Cerebellar nuclear complex (tissue), 1 donor: ENCODE results near the gene ADSS1.
"Not testable (repeated sequence)": the region's sequence is repeated elsewhere in the genome, so short reads cannot be mapped to it uniquely, and the experiment has no call there.

Experiments used
- DNase-seq, 2 experiments: peaks; one replicate each; lab custom pipeline; 2025; lab: John Stamatoyannopoulos, UW

Gene ADSS1

DNA sequence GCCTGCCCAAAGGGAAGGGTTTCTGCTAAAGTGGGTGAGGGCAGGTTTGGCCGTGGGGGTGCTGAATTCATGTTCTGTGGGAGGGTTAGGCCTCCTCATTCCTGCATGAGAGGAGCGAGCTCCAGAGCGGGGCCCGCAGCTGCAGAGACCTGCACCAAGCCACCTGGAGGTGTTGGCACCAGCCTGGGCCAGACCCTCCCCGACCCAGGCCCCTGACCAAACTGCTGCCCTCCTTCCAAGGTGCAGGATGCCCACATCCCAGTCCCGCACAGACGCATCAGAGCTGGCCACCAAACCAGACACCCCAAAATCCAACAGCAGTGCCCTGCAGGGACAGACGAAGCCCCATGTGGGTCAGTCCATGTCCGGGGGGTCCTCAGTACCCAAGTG is 10.6 kb downstream of the ADSS1 start:
- DNase-seq, result no peak

DNA sequence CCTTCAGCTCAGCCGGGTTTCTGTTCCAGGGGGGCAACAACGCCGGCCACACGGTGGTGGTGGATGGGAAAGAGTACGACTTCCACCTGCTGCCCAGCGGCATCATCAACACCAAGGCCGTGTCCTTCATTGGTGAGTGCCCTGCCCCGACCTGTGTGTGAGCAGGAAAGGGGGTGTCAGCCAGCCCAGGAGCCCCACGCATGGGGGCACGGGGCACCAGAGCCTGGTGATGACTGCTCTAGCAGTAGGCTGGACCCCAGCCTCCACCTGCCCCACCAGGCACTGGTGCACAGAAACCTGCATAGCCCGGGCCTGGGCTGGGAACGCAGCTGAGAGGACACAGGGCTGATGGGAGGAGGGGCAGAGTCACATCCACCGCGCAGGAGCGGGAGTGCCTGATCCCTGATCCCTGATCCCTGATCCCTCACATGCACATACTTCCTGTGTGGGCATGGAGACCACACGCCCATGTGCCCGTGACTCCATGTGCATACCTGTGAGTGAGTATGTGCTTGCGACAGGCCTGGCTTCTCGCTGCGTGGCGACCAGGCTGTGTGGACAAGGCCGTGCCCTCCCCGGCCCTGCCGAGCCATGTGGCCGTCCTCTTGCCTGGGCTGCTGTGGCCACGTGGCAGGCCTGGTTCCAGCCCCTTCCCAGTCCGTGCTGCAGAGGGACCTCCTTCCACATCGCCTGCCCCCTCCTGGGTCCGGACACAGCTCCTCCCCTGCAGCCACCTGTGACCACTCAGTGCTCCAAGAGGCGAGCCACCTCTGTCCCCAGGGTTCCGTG is 11.2 kb downstream of the ADSS1 start:
- DNase-seq, result no peak

DNA sequence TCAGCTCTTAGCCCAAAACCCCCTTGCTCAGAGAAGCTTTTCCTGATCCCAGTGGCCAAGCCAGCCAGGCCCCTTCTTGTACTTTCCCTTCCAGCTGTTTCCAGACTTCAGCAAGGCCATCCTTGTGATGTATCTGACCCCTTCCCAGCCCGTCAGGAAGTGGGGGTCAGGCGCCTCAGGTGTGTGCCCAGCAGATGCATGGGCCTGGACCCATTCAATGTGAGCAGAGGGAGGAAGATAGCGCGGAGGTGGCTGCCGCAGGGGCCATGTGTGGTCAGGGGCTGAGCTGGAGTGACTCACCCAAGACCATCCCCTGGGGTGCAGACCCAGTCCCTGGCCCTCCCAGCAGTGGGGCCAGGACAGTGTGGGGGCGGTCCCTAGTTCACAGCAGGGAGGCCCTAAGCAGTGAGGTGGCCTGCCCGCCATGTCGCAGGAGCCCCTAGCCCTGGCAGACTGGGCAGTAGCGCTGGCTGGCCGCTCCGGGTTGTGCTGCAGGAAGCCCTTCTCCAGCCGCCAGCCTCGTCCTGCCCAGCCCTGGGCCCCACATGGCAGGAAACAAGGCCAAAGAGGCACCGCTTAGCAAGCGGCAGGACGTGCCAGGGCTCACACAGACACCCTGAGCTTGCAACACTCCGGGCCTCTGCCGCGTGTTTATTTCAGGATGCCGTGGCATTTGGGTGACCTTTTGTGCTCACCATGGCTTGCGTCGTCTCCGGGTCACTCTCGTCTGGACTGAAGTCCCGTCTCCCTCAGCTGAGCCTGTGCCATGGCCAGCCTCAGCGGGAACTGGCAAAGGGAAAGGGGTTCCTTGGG is 12.0 kb downstream of the ADSS1 start:
- no peak for DNase-seq

DNA sequence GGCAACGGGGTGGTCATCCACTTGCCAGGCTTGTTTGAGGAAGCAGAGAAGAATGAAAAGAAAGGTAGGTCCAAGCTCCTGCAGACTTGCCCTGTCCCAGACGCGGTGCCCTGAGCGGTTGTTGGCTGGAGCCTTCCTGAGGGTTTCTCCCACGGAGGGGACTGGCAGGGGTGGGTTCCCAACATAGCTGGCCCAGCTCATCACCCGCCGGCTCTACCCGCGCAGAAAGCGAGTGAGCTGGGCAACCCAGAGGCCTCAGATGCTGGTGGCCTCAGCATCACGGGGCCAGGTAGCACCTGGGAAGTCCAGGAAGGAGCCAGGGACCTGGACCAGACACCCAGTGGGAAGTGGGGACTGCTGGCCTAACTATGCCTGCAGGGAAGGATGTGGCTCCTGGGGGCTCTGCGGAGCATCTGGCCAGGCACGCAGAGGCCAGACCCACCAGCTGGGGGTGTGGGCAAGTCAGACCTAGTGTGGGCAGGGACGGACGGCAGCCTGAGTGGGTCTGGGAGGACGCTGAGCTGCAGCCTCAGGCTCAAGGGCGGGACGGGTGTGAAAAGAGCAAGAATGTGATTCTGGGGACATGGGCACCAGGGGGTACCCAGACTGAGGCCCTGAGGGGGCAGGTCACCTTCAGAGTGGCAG is 14.5 kb downstream of the ADSS1 start:
- DNase-seq, result no peak

DNA sequence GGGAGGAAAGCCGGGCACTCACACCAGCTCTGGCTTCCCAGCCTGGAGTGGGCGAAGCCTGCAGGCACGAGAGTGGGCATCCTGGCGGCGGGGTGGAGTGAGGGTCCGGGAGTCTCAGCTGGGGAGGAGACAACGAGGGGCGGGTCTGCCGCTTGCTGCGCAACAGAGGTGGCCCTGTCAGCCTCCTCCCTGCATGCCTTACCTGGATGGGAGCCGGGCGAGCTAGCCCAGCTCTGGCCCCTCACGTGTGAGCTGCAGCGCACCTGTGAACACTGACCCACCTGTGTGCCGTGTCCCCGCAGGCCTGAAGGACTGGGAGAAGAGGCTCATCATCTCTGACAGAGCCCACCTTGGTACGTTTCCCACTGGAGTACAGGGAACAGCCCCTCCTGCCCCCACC is 15.0 kb downstream of the ADSS1 start:
- no peak for DNase-seq

DNA sequence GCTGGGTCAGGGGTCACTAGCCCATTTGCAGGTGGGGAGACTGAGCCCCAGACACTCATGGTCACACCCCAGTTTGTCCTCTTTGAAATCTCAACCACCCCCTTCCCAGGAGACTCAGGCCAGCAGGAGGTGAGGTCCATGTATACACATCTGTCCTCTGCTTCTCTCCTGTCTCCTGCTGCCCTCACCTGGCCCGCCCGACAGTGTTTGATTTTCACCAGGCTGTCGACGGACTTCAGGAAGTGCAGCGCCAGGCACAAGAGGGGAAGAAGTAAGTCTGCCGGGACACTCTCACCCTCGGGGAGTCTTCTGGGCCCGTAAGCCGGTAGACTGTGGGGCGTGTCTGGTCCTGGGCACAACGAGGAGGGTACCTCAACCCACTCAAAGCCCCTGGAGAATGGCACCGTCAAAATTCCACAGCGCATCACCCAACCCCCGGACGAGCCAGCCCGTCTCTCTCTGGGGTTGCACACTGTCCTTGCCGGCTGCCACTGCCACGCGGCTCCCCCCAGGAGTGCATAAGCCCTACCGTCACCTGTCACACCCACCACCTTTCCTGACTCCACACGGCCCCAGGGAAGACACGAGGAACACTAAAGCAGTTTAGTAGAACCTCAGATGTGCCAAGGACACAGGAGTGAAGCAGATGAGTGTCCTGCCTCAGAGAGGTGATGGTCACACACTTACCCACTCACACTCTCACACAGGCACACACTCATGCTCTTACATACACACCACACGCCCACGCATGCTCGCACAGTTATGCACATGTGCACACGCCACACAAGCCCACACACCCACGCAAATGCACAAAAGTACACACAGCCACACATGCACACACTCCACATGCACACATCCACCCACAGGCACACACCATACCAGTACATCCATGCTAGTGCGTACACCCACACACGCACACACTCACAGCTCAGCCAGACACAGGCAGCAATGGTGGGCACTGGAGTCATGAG is 15.8 kb downstream of the ADSS1 start:
- no peak for DNase-seq

DNA sequence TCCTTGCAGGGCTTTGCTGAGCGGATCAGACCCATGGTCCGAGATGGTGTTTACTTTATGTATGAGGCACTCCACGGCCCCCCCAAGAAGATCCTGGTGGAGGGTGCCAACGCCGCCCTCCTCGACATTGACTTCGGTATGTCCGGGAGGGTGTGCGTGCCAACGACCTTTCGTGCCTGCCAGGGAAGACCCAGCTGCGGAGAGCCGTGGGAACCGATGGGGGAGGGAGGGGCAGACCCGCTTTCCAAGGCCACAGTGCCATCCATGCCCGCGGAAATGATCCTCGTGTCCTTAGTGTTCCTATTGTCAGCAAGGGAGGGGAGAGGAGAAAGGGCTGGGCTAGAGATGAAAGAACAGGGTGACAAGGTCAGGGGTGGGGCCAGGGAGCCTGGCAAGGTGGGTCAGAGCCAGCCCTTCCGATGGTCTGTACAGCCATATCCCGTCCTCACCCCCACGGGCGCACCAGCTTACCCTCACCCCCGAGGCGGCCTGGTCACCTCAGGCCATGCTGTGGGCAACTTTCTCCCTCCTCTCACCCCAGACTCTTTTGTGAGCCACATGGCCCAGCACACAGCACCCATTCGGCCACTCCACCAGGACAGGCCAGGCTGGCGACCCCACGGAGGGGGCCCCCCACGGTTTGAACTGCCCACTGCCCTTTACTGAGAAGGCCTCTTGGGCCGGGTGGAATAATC is 17.2 kb downstream of the ADSS1 start:
- no peak for DNase-seq

DNA sequence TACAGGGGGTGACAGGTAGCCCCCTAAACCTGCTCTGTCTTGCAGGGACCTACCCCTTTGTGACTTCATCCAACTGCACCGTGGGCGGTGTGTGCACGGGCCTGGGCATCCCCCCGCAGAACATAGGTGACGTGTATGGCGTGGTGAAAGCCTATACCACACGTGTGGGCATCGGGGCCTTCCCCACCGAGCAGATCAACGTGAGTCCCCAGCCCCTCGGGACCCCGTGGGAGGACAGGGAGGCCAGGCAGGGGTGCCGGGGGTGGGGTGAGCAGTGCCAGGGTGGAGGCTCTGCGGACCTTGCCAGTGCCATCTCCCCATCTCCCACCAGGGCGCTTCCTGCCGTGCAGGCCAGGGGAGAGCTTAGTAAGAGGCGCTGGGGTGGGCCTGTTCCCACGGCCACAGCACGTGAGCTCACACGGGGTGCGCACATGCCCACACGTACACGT is 17.8 kb downstream of the ADSS1 start:
- no peak for DNase-seq

DNA sequence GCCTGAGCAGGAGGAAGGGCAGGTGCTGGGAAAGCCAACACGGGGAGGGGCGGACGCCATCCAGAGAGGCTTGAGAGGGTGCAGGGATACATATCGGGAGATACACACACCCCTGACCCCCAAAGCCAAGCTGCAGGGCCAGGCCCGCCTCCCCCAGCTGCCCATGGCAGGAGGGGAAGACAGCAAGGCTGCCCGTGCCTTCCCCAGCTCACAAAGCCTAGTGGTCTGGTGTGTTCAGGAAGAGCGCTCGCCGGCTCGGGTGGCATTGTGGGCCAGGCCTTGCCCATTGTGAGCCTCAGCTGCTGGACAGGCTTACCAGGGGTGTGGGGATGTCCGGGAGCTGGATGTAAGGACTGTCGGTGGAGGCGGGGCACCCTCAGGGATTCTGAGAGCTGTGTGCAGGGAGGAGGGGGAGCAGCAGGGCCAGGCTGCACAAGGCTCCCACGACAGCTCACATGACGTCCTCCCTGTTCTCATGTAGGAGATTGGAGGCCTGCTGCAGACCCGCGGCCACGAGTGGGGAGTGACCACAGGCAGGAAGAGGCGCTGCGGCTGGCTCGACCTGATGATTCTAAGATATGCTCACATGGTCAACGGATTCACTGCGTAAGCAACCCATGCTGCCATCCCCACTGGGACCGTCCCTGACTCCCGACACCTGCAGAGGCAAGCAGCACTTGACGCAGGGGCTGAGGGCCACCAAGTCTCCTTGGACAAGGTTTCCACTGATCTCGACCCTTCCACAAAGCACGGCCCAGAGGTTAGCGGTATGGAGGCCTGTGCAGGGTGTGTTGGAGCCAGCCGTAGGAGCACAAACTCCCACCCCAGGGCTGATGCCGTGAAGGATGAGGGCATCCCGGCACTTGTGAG is 18.8 kb downstream of the ADSS1 start:
- no peak for DNase-seq

DNA sequence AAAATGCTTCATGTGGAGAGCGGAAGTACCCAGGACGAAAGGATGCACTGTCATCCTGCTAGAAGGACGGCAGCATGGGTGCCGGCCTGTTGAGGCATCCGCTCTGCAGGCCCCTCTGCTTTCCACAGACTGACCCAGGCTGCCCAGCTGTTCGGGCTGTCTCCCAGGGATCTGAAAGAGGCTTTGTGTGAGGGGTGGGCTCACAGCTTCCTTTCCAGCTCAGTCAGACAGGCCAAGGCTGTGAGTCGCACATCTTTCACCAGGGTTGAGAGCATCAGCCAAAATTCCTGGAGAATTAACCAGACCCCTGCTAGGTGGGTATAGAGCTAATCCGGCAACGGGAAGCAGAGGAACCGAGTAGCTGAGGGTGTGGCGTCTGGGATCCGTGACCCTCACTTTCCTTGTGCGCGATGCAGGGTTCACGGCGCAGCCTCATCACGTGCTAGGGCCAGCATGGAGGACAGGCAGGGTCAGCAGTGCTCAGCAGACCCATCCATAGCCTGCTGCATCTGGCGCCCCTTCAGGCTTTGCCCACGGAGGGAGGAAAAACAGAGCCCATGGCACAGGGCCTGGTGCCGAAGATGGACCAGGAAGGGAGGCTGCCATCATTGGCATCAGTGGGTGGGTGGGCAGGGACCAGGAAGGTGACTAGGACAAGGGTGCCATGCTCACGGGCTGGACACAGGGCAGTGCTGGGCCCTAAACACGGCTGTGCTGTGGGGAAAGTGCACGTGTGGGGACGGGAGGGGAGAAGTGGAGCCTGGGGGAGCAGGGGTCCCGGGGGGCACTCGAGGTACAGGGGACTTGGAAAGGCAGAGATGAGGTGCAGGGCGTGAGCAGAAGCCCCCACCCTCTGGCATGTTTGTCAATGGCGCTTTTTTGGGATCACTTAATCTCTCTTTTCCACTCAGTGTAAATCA is 19.7 kb downstream of the ADSS1 start:
- no peak for DNase-seq

DNA sequence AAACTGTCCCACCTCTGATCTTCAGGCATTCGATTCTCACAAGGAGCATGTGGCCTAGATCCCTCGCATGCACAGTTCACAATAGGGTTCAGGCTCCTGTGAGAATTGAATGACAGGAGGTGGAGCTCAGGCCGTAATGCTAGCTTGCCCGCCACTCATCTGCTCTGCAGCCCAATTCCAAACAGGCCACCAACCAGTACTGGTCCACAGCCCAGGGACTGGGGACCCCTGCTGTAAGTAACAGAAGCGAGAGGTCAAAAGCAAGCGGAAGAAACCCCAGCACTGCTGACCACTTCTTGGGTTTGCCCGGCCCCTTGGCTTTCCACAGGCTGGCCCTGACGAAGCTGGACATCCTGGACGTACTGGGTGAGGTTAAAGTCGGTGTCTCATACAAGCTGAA is 20.5 kb downstream of the ADSS1 start:
- DNase-seq, result no peak

DNA sequence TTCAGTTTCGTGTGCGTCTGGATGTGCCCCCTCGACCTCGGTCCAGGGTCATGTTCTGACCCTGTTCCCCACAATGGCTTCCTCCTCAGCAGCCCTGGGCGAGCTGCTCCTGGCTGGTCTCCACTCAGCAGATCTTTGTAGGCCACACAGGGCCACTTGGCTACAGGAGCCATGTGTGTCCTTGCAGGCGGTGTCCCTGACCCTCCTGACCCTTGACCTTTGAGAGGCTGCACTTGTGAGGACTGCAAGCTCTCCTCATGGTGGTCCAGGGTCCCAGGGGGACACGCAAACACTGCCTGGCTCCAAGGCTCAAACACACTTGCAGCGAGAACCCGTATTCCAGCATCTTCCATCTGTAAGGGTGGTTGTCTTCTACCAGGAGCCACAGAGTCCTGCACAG is 21.4 kb downstream of the ADSS1 start:
- no peak for DNase-seq

DNA sequence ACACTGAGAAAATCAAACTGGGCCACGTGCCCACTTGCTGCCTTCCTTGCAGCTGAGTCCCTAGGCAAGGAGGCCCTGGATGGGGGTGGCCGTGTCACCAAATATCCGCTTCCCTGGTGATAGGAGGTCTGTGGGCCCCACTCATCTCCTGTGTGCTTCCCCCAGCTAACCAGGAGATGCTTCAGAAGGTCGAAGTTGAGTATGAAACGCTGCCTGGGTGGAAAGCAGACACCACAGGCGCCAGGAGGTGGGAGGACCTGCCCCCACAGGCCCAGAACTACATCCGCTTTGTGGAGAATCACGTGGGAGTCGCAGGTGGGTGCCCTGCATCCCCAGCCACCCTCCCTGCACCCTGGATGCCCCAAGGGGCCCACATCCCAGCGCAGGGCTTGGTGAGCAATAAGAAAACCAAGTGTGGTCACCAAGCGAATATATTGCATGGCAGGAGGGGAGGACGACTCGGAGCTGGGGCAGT is 22.1 kb downstream of the ADSS1 start:
- DNase-seq, result no peak

DNA sequence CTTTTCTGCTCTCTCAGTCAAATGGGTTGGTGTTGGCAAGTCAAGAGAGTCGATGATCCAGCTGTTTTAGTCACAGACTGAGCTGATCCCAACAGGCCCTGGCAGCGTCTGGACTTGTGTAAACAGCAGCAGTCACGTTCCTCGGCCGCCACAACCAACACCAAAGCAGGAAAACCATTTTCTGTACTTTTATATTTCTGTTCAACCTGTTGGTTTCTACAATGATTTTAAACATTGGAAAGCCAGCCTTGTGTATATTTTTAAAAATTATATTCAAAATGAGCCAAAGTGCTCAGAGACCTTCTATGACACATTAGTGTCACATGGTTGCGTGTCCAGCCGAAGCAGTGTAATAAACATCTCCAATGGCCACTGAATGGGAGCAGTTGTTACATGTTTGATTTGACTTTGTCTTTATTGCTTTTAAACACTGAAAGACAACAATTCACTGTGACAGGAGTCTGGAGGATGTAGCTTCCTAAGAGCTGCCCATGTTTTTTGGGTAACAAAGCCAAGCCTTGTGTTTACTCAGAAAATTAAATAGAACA is 23.0 kb downstream of the ADSS1 start:
- no peak for DNase-seq

DNA sequence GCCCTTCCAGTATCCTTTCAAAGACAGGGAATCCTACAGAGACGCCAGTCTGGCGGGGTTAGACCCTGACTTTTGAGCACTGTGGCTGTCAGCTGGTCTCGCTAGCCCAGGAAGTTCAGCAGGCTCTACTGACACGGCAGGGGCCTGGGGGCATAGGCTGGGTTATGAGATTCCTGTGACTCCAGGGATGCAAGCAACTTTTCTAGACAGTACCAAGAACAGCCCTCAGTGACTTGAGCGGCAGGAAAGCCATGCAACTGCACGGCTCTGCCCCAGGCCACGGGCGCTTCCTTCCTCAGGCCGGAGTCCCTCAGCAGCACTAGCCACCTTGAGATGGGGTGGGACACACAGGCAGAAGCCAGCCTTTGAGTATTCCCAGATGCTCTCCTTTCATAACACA is 23.8 kb downstream of the ADSS1 start:
- DNase-seq, result no peak

DNA sequence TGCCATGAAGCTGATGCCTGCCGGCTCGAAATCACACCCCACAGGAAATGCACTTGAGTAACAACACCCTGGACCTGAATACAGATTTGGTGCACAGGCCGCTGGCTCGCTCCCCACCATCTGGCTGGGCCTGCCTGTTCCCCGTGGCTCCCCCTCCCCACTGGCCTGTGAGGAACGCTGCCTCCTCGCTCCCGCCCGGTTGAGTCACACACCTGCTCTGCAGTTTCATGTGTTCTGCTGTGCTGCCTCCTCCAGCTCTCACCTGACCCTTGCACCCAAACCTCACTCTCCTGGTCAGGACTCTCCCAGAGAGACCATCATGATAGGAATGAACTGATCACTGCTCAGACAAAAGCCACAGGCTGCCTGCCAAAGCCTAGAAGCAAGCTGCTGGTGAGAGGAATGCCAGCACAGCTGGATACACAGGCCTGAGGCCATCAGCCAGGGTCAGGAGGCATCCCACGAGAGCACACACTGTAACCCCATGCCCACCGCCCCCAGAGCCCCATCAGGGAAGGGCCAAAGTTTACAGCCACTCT is 25.2 kb downstream of the ADSS1 start:
- no peak for DNase-seq

DNA sequence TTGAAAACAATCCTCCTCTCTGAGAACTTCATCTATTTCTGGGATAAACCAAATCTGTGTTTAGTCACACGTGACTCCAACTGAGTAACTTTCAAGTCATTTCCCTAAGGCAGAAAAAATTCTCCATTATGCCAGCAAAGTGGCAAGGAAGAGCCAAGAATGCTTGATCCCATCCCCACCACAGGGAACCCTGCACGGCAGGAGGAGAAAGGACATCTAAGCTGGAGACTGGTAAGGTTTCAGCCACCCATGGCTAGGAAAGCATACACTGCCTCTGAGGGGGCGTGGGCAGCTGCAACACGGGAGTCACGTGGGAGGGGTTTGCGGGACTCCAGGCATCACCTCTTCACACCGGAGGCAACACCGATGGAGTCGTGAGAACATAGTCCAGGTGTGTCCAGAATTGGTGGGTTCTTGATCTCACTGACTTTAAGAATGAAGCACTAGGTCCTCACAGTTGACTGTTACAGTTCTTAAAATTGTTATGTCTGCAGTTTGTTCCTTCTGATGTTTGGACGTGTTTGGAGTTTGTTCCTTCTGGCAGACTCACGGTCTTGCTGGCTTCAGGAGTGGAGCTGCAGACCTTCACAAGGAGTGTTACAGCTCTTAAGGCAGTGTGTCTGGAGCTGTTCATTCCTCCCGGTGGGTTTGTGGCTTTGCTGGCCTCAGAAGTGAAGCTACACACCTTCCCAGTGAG is 26.2 kb downstream of the ADSS1 start:
- DNase-seq, result no peak

DNA sequence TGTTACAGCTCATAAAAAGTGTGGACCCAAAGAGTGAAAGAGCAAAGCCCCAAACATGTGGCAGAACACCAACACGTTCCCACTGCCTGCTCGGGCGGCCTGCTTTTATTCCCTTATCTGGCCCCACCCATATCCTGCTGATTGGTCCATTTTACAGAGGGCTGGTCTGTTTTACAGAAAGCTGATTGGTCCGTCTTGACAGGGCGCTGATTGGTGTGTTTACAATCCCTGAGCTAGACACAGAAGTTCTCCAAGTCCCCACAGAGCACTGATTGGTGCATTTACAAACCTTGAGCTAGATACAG is 26.7 kb downstream of the ADSS1 start:
- not testable (repeated sequence) for DNase-seq
